ENCODE measurements around the gene CDKL1.

DNA sequence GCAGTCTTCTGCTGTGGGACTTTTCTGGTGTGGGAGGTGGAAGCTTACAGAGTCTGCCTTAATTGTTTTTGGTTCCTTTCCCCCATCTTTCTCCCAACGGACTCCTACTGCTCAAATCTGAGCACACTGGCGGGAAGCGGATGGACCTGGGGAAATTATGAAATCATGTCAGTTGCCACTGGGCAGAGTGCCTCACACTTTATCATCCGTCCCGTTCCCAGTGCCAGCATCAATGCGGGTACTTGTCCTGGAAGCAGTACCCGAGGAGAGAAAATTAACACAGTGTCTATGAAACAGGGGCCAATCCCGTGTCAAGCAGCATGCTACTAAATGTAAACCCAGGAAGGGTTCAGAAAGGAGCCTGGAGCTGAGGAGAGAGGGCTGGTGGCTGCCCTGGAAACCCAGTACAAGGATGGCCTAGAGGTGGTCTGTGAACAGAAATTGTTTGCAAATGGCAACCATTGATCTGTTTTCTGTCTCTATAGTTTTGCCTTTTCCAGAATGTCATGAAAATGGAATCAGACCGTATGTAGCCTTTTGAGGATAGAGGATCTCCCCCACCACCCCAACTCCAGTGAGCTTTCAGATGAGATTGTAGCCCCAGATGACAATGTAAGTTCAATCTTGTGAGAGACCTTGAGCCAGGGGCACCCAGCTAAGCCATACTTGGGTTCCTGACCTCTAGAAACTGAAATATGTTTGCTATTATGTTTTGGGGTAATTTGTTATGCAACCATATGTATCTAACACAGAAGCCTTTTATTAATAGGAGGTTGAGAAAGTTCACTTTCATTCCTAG is 908 bp upstream of the CDKL1 start:
- no peak for TF ChIP-seq CTCF (conservative IDR thresholded peaks at IDR 0.05 in 1 of 2, IDR thresholded peaks at IDR 0.05 in 1 of 2; ENCODE audit: low read depth in 1 of 2, low read length in 2 of 2)
- TF ChIP-seq EZH2 (IDR thresholded peaks at IDR 0.05; ENCODE audit: low read length, missing control alignments): no peak
